ENCODE data around the gene PLP1.
"Not testable (repeated sequence)": the region's sequence is repeated elsewhere in the genome, so short reads cannot be mapped to it uniquely, and the experiment has no call there.

The PLP1 gene

GRCh38 chrX:103747163-103747562, 29.5 kb upstream of the PLP1 start:
- Histone ChIP-seq H3K4me3 (ENCODE audit: low read depth, low read length) (no peak overlapping the region), H3K27ac (no peak overlapping the region), H3K9me3 (ENCODE audit: severe bottlenecking) (peaks cover 4% of the 10 kb centered on the region), H3K27me3 (ENCODE audit: insufficient read depth, low read depth, severe bottlenecking) (peaks cover 32% of the 10 kb centered on the region), H3K36me3 (no peaks in the 10 kb centered on the region)
- TF ChIP-seq CTCF (IDR thresholded peaks at IDR 0.05; ENCODE audit: low read depth, low read length), result no peak
- no peak for DNase-seq

GRCh38 chrX:103754401-103754800, 22.2 kb upstream of the PLP1 start:
- H3K36me3 ChIP-seq, result no peaks in the 10 kb centered on the region
- DNase-seq, result no peak
- H3K27ac ChIP-seq, result no peak overlapping the region
- H3K27me3 ChIP-seq (ENCODE audit: insufficient read depth, low read depth, severe bottlenecking), result peaks cover 27% of the 10 kb centered on the region
- H3K9me3 ChIP-seq (ENCODE audit: severe bottlenecking), result no peaks in the 10 kb centered on the region
- H3K4me3 ChIP-seq (ENCODE audit: low read depth, low read length), result no peak overlapping the region
- TF ChIP-seq CTCF (IDR thresholded peaks at IDR 0.05; ENCODE audit: low read depth, low read length), result no peak

GRCh38 chrX:103756736-103757135, 19.9 kb upstream of the PLP1 start:
- H3K27ac ChIP-seq, result no peak overlapping the region
- H3K4me3 ChIP-seq (ENCODE audit: low read depth, low read length), result no peak overlapping the region
- peaks cover 21% of the 10 kb centered on the region for H3K27me3 ChIP-seq (ENCODE audit: insufficient read depth, low read depth, severe bottlenecking)
- DNase-seq, result no peak
- H3K9me3 ChIP-seq (ENCODE audit: severe bottlenecking), result no peaks in the 10 kb centered on the region
- no peak for TF ChIP-seq CTCF (IDR thresholded peaks at IDR 0.05; ENCODE audit: low read depth, low read length)
- no peaks in the 10 kb centered on the region for H3K36me3 ChIP-seq

- Histone ChIP-seq H3K4me3 (ENCODE audit: low read depth, low read length) (no peak overlapping the region), H3K27me3 (ENCODE audit: insufficient read depth, low read depth, severe bottlenecking) (peaks cover 16% of the 10 kb centered on the region), H3K9me3 (ENCODE audit: severe bottlenecking) (no peaks in the 10 kb centered on the region), H3K27ac (no peak overlapping the region), H3K36me3 (no peaks in the 10 kb centered on the region)
- DNase-seq, result no peak
- no peak for TF ChIP-seq CTCF (IDR thresholded peaks at IDR 0.05; ENCODE audit: low read depth, low read length)
These were observed 18.1 kb upstream of the PLP1 start for GRCh38 chrX:103758555-103758954.

- not testable (repeated sequence) for H3K9me3 ChIP-seq (ENCODE audit: severe bottlenecking); H3K36me3 ChIP-seq; DNase-seq; H3K27ac ChIP-seq; H3K4me3 ChIP-seq (ENCODE audit: low read depth, low read length)
- peaks cover 13% of the 10 kb centered on the region for H3K27me3 ChIP-seq (ENCODE audit: insufficient read depth, low read depth, severe bottlenecking)
These were observed 13.1 kb upstream of the PLP1 start for GRCh38 chrX:103763541-103763940.

- peaks cover 27% of the 10 kb centered on the region for H3K27me3 ChIP-seq (ENCODE audit: insufficient read depth, low read depth, severe bottlenecking)
- not testable (repeated sequence) for H3K4me3 ChIP-seq (ENCODE audit: low read depth, low read length); H3K9me3 ChIP-seq (ENCODE audit: severe bottlenecking); H3K36me3 ChIP-seq; H3K27ac ChIP-seq; DNase-seq
These were observed 9.7 kb upstream of the PLP1 start for GRCh38 chrX:103766813-103767555.

- TF ChIP-seq CTCF (IDR thresholded peaks at IDR 0.05; ENCODE audit: low read depth, low read length), result no peak
- Histone ChIP-seq H3K4me3 (ENCODE audit: low read depth, low read length) (no peak overlapping the region), H3K27me3 (ENCODE audit: insufficient read depth, low read depth, severe bottlenecking) (peaks cover 64% of the 10 kb centered on the region), H3K27ac (no peak overlapping the region), H3K9me3 (ENCODE audit: severe bottlenecking) (no peaks in the 10 kb centered on the region), H3K36me3 (no peaks in the 10 kb centered on the region)
- no peak for DNase-seq
These were observed 3.2 kb upstream of the PLP1 start for GRCh38 chrX:103773445-103773844.
